Fibroblast of peridontal ligament (primary cell): Measurements from ENCODE around the gene NINL.
"Not testable (repeated sequence)": the region's sequence is repeated elsewhere in the genome, so short reads cannot be mapped to it uniquely, and the experiment has no call there.

Source experiments
- DNase-seq: peaks from one replicate; pipeline ENCODE4 v3.0.0-alpha.2; 2010; ENCODE audit errors: extremely low read depth

The NINL gene

DNA sequence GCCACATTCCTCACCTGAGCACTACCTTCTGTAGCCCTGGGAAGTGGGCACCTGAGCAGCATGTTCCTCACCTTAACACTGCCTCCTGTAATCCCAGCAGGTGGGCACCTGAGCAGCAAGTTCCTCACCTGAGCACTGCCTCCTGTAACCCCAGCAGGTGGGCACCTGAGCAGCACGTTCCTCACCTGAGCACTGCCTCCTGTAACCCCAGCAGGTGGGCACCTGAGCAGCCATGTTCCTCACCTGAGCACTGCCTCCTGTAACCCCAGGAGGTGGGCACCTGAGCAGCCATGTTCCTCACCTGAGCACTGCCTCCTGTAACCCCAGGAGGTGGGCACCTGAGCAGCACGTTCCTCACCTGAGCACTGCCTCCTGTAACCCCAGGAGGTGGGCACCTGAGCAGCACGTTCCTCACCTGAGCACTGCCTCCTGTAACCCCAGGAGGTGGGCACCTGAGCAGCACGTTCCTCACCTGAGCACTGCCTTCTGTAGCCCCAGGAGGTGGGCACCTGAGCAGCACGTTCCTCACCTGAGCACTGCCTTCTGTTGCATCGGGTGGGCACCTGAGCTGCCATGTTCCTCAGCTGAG is 82.2 kb downstream of the NINL start:
- DNase-seq: not testable (repeated sequence)

- DNase-seq: no peak
Measured at GRCh38 chr20:25500880-25501351, 84.4 kb downstream of the NINL start.

DNA sequence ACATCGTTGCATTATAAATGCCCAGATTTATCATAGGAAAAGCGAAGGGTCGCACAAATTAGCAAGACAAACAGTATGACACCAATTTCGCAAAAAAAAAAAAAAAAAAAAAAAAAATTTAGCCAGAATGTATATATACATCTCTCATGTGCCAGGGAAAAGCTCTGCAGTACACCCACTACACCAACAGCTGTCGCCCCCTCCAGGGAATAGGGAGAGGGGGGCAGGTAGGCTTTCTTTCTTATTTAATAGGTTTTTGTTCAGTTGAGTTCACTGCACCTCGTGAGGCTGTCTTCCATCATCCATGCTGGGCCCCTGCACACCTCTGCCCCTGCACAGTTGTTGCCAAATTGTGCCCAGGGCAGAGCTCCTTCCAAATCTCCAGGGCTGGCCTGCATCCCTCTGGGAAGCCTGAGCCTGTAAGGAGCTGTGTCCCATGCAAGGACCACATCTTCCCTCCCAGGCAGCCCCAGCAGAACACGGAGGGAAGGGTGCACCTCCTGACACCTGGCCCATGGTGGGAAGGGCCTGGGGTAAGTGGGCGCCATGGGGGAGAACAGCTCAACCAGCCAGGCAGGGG is 85.4 kb downstream of the NINL start:
- DNase-seq: no peak

DNA sequence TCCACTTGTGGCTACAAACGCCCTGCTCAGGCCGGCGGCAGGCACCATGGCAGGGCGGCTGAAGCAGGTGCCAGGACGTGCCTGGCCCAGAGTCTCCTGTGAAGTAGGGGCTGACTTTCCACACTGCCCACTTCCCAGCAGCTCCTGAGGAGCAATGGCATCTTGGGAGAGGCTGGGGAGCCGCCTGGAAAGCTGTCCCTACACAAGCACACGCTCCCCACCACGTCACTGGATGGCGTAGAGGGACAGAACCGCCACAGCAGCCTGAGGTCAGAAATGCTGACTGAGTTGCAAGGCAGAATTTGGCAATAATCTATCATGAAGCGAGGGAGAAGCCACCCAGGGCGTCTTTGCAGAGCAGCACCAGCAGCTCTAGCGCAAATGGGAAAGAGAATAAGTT is 86.3 kb downstream of the NINL start:
- DNase-seq: no peak

- no peak for DNase-seq
Measured at GRCh38 chr20:25498280-25498606, 87.1 kb downstream of the NINL start.

DNA sequence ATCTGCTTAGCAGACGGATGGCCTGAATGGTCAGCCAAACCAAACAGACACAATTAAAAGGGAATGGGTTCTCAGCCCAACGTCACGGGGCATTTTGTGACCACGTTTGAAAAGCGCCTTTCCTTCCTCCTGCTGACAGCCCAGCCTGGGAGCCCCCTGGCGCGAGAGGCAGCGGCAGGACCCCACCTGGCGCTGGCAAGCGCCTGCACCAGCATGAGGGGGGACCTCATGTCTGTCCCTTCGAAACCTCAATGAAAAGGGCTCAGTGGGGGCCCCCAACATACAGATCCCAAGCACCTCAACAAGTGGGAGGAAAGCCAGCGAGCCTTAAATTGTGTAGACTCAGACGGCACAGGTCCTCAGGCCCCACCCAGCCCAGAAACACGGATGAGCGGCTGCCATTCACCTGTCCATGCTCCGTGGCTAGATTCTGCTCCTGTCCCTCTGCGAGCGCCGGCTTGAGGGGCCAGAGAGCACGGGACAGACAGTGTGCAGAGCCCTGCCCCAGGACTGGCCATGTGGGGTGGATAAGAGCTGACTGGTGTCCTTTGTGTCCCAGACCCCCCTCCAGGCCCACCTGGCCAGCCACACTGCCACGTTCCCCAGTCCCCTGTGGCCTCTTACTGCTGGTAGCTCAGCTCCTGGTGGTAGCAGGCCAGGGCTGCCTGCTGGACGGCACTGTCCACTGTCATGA is 87.6 kb downstream of the NINL start:
- DNase-seq: no peak

GRCh38 chr20:25496968-25497401 is 88.3 kb downstream of the NINL start:
- no peak for DNase-seq

- no peak for DNase-seq
Measured at GRCh38 chr20:25496165-25496967, 89.0 kb downstream of the NINL start.

DNA sequence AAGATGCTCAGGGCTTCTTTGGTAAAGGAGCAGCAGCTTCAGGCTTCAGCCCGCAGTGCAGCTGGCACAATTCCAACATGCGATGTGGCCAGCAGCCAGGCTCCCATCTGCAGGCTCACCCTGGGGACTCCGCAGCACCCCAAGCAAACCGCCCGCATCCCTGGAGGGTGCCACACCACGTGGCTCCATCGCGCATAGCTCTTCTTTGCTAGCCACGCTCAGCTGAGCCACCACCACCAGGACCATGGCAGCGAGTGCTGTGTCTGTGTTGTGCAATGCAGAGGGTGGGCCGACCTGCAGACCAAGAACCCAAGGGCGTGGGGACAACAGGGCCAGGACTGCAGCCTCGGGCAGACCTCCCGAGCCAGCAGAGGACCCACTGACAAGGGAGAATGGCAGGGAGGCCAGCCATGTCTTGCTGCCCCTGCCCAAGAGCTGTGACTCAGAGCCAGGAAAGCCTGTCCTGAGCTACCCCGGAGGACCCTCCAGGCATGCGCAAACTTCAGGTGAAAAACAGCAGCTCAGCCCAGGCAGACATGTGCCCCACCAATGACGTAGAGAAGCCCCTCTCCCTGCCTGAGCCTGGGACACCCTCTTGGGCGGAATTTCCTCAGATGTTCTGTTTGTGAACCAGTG is 90.0 kb downstream of the NINL start:
- DNase-seq: no peak

- DNase-seq: no peak
Measured at GRCh38 chr20:25494506-25495188, 90.7 kb downstream of the NINL start.

GRCh38 chr20:25493748-25494505 is 91.4 kb downstream of the NINL start:
- no peak for DNase-seq

GRCh38 chr20:25493137-25493536 is 92.2 kb downstream of the NINL start:
- no peak for DNase-seq

GRCh38 chr20:25491446-25492038 is 93.8 kb downstream of the NINL start:
- no peak for DNase-seq

GRCh38 chr20:25490656-25491445 is 94.5 kb downstream of the NINL start:
- no peak for DNase-seq

GRCh38 chr20:25489221-25489871 is 96.0 kb downstream of the NINL start:
- no peak for DNase-seq

- DNase-seq: no peak
Measured at GRCh38 chr20:25487975-25488374, 97.4 kb downstream of the NINL start.

- no peak for DNase-seq
Measured at GRCh38 chr20:25487306-25487705, 98.0 kb downstream of the NINL start.

DNA sequence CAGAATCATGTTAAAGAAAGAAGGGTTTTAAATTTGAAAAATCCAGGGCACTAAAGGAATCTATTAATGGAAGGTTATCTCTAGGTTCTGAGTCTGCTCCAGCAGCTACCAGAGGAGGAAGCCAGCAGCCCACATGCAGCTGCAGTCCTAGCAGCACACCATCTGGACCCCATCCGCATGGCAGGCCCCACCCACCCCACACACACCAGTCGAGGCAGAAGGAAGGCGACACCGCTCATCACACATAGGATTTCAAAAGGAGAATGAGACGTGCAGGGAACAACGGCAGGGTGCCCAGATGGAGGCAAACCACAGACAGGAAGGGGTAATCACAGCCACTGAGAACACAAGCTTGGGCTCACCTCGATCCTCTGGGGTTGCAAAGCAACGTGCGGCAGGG is 99.0 kb downstream of the NINL start:
- peak; percentile 6 for DNase-seq

DNA sequence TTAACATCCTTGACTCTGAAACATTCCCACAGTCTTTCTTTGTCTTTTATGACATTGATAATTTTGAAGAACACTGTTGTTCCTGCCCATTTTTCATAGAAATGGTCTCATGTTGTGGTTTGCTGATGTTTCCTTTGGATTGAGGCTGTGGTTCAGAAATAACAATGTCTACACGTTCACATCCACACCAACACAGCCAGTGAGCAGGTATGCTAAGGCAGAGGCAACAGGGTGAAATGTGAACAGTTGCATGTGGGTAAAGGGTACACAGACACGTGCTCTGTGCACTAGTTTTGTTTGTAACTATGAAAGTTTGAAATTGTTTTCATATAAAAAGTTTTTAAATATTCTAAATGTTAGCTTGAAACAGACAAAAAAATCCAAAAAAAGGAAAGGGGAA is 99.5 kb downstream of the NINL start:
- DNase-seq: no peak
